HepG2 (cell line): ENCODE data around the gene COA4. TPM values are rescaled to one million over a fixed set of nuclear protein-coding genes. Genes with fewer than 3 reads are reported as not detected.

Experiments used
- ATAC-seq: fragments of 200-7000 bp; cut with Tn5 transposase; 3 replicates; pipeline ENCODE4 v1.9.1; 2020; ENCODE audit warnings: mild to moderate bottlenecking, moderate library complexity
- BruUV-seq: library from RNA; stranded (reverse); fragments of 400-500 nt; replicated peaks from 2 replicates; lab custom pipeline; 2021; lab: Mats Ljungman, UMichigan
- CTCF ChIA-PET: fragments of 300-600 bp; formaldehyde crosslinking; extraction: SDS; loops from one replicate; lab custom pipeline; 2021; ENCODE audit warnings: low total read pairs, inconsistent platforms, low intra/inter-chr PET ratio; lab: Yijun Ruan, JAX
- POLR2A ChIA-PET: fragments of 350-600 bp; sonication (Branson Sonifier 250); formaldehyde crosslinking; loops from one replicate; lab custom pipeline; 2020; ENCODE audit warnings: antibody characterized with exemption, inconsistent platforms; lab: Yijun Ruan, JAX
- DNase-seq: peaks from one replicate; pipeline ENCODE4 v3.0.0-alpha.2; 2015; ENCODE audit warnings: low spot score
- FAIRE-seq: peaks from 3 replicates; lab custom pipeline; 2011; peaks lifted over from hg19 to GRCh38; lab: Jason Lieb, UNC
- H2AFZ ChIP-seq: one replicate; pipeline ENCODE4 v1.6.1; 2011; ENCODE audit warnings: low read length, inconsistent platforms
- H3K27ac ChIP-seq: fragments of 300-600 bp; 3 replicates; pipeline ENCODE4 v1.8.0; 2011; ENCODE audit warnings: mixed run types, mild to moderate bottlenecking, mixed read lengths, low read length, inconsistent platforms; ENCODE audit not compliant: insufficient read depth; ENCODE audit errors: extremely low read length
- H3K27me3 ChIP-seq, 2 experiments: fragments of 200-600 bp in 1 of 2; 2 replicates in 1 of 2; 3 replicates in 1 of 2; pipeline versions ENCODE4 v1.6.0 to v1.8.0; 2011; ENCODE audit warnings: low read length in 2 of 2, mild to moderate bottlenecking in 2 of 2, moderate library complexity in 2 of 2, inconsistent platforms in 1 of 2; ENCODE audit not compliant: insufficient read depth in 2 of 2, control insufficient read depth in 1 of 2
- H3K36me3 ChIP-seq, 2 experiments: fragments of 200-600 bp in 1 of 2; replicated peaks in 1 of 2; 2 replicates in 1 of 2; 3 replicates in 1 of 2; pipeline versions ENCODE4 v1.5.1 to v1.8.0; 2011; ENCODE audit warnings: low read length in 2 of 2, inconsistent platforms in 1 of 2; ENCODE audit not compliant: insufficient read depth in 2 of 2, control insufficient read depth in 1 of 2
- H3K4me1 ChIP-seq: 2 replicates; pipeline ENCODE4 v1.5.1; 2012; ENCODE audit warnings: low read length, inconsistent platforms; ENCODE audit not compliant: insufficient read depth
- H3K4me2 ChIP-seq: 2 replicates; pipeline ENCODE4 v1.6.0; 2011; ENCODE audit warnings: low read depth, low read length, inconsistent platforms
- H3K4me3 ChIP-seq, 3 experiments: fragments of 200-600 bp in 1 of 3; sonication (generic), shearing (Covaris generic) in 1 of 3; replicated peaks in 1 of 3; 2 replicates each; pipeline ENCODE4 v1.5.1; 2011 to 2016; ENCODE audit warnings: low read length in 3 of 3, inconsistent platforms in 2 of 3, low read depth in 2 of 3, mild to moderate bottlenecking in 2 of 3, control low read depth in 1 of 3, mixed read lengths in 1 of 3; ENCODE audit not compliant: insufficient read depth in 1 of 3
- H3K79me2 ChIP-seq: one replicate; pipeline ENCODE4 v1.6.1; 2011; ENCODE audit warnings: low read length, inconsistent platforms; ENCODE audit not compliant: insufficient read depth
- H3K9ac ChIP-seq: 2 replicates; pipeline ENCODE4 v1.6.0; 2011; ENCODE audit warnings: mild to moderate bottlenecking, low read depth, low read length, inconsistent platforms; ENCODE audit not compliant: insufficient read depth
- H3K9me3 ChIP-seq: 2 replicates; pipeline ENCODE4 v1.5.1; 2012; ENCODE audit warnings: mild to moderate bottlenecking, low read length
- H4K20me1 ChIP-seq: 2 replicates; pipeline ENCODE4 v1.6.0; 2011; ENCODE audit warnings: inconsistent platforms, mild to moderate bottlenecking, low read length, moderate library complexity; ENCODE audit not compliant: insufficient read depth
- CREB1 ChIP-seq, 2 experiments: fragments of 450-650 bp in 1 of 2; IDR thresholded peaks; 2 replicates each; pipeline ENCODE4 v1.6.1; 2016 to 2017; ENCODE audit warnings: control low read depth in 1 of 2, mild to moderate bottlenecking in 1 of 2, missing compliant biosample characterization in 1 of 2, missing genetic modification characterization in 1 of 2
- FOSL2 ChIP-seq: sonication (generic); formaldehyde crosslinking; IDR thresholded peaks from 2 replicates; pipeline ENCODE4 v1.4.0; 2020; ENCODE audit warnings: missing genetic modification reagents
- FOXM1 ChIP-seq: sonication (generic); formaldehyde crosslinking; IDR thresholded peaks from 2 replicates; pipeline ENCODE4 v1.5.0; 2020; ENCODE audit warnings: missing genetic modification reagents
- HNF4A ChIP-seq: sonication (generic); formaldehyde crosslinking; IDR thresholded peaks from 2 replicates; pipeline ENCODE4 v1.4.0; 2020; ENCODE audit warnings: missing genetic modification reagents
- PRDM15 ChIP-seq: sonication (generic); formaldehyde crosslinking; IDR thresholded peaks from 2 replicates; pipeline ENCODE4 v1.4.0; 2020; ENCODE audit warnings: missing genetic modification reagents
- SP140L ChIP-seq: sonication (generic); formaldehyde crosslinking; IDR thresholded peaks from 2 replicates; pipeline ENCODE4 v1.4.0; 2020; ENCODE audit warnings: missing genetic modification reagents, borderline replicate concordance
- SSRP1 ChIP-seq: IDR thresholded peaks from 2 replicates; pipeline ENCODE4 v1.6.1; 2016; ENCODE audit warnings: control low read depth
- TBX3 ChIP-seq: fragments of 450-650 bp; IDR thresholded peaks from 2 replicates; pipeline ENCODE4 v1.6.1; 2017; ENCODE audit warnings: antibody characterized with exemption, mild to moderate bottlenecking, inconsistent platforms, borderline replicate concordance
- YY1 ChIP-seq: IDR thresholded peaks from 2 replicates; pipeline ENCODE4 v1.6.1; 2011; ENCODE audit warnings: low read length, low read depth, moderate library complexity, mild to moderate bottlenecking; ENCODE audit not compliant: insufficient read depth, insufficient replicate concordance
- ZNF264 ChIP-seq: sonication (generic); formaldehyde crosslinking; IDR thresholded peaks from 2 replicates; pipeline ENCODE4 v1.4.0; 2020; ENCODE audit warnings: missing genetic modification reagents
- WGBS: methylation state at CpG from one replicate; pipeline ENCODE4 v1.1.6; 2017; ENCODE audit warnings: low lambda C conversion rate; 5-methylcytosine and 5-hydroxymethylcytosine counted together
- in situ Hi-C: cut with HindIII; loops from 2 replicates; pipeline ENCODE4 v1.10.0; 2017; ENCODE audit warnings: low pct_unique_long_range_greater_than_20kb; ENCODE audit not compliant: extremely low pct_ligation_motif_present
- intact Hi-C: fragments of 100-400 bp; cut with micrococcal nuclease; formaldehyde crosslinking; loops from one replicate; pipeline ENCODE4 v1.10.0; 2022; ENCODE audit not compliant: unreplicated experiment
- polyA plus RNA-seq, 8 experiments: library from polyadenylated mRNA; depleted of rRNA in 3 of 8; stranded (reverse) in 7 of 8; unstranded in 1 of 8; fragments of >200 nt; fragmentation: Illumina TruSeq in 4 of 8; extraction: Trizol in 4 of 8; gene quantifications; 2 replicates each; pipeline versions ENCODE4 v1.2.1 to v1.2.3, GENCODE V29; 2011 to 2016; ENCODE audit warnings: low read depth in 4 of 8, missing spikeins in 1 of 8, mixed read lengths in 1 of 8; ENCODE audit not compliant: insufficient read depth in 1 of 8
- total RNA-seq, 5 experiments: library from RNA; depleted of rRNA; stranded (reverse); fragments of >200 nt; fragmentation: Illumina TruSeq; extraction: Trizol; gene quantifications; 2 replicates each; pipeline ENCODE4 v1.2.3, GENCODE V29; 2016; ENCODE audit warnings: low read depth in 1 of 5

COA4 gene
- total and polyA plus RNA-seq, 2 of the 13 experiments (the other 11 are each of a cell fraction or from before 2014, with no cell fraction given) = 107 to 109 TPM

- FAIRE-seq (no peak), DNase-seq (peak; percentile 52), ATAC-seq (peak; percentile 45)
- Histone ChIP-seq H3K4me3 (no peak overlapping the region), H3K27me3 (no peaks in the 10 kb centered on the region), H3K9me3 (no peaks in the 10 kb centered on the region), H4K20me1 (no peaks in the 10 kb centered on the region), H3K36me3 (peaks cover 6 to 25% of the 10 kb centered on the region in 2 experiments; a peak in 4 of 5 replicates), H3K9ac (no peak overlapping the region), H3K79me2 (no peaks in the 10 kb centered on the region), H2AFZ (no peak overlapping the region), H3K27ac (peak overlapping the region; percentile 25), H3K4me2 (no peak overlapping the region), H3K4me1 (peaks cover 39% of the 10 kb centered on the region)
- POLR2A ChIA-PET = interaction anchor here (0.6 to 1.7 kb wide), 8 partner anchors 9 to 97 kb away, joined by 3 to 8 read pairs (median 4); partner anchors contain the start of genes COA4, MRPL48 and PAAF1
- no TSS peak for BruUV-seq
- intact Hi-C loops (no loop called here), in situ Hi-C loops (no loop called here)
- TF ChIP-seq FOSL2 (CRISPR knock-in tag) (peak; percentile 65), SP140L (no peak), YY1 (no peak), TBX3 (peak; percentile 37; the same call in 1 of the 2 replicates), SSRP1 (CRISPR knock-in tag) (0 out of 2 replicates have a peak, but pooled peaks have one; percentile 24), ZNF264 (no peak)
- CTCF ChIA-PET = no interaction called here
- 75% methylated on average over 2 of the region's 2 CpGs for WGBS
These were observed 10.1 kb downstream of the COA4 start for GRCh38 chr11:73866586-73866996.

- CTCF ChIA-PET = no interaction called here
- Histone ChIP-seq H3K4me1 (peaks cover 39% of the 10 kb centered on the region), H3K9ac (no peak overlapping the region), H3K4me3 (no peak overlapping the region), H3K27ac (peak overlapping the region; percentile 25), H2AFZ (no peak overlapping the region), H3K27me3 (no peaks in the 10 kb centered on the region)
- intact Hi-C loops = no loop called here
- POLR2A ChIA-PET = interaction anchor here (0.6 to 1.7 kb wide), 8 partner anchors 9 to 96 kb away, joined by 3 to 8 read pairs (median 4); partner anchors contain the start of genes COA4, MRPL48 and PAAF1
- 94% methylated on average over 5 of the region's 5 CpGs for WGBS
- ATAC-seq = peak; percentile 35
- TF ChIP-seq FOXM1 (CRISPR knock-in tag) (no peak), CREB1 (IDR thresholded peaks at IDR 0.05) (no peak), CREB1 (CRISPR knock-in tag; IDR thresholded peaks at IDR 0.05) (0 out of 2 replicates have a peak, but pooled peaks have one; percentile 13), PRDM15 (CRISPR knock-in tag) (peak; percentile 67; the same call in 1 of the 2 replicates), HNF4A (CRISPR knock-in tag) (0 out of 2 replicates have a peak, but pooled peaks have one; percentile 11)
- TF ChIP-seq, all 625 proteins: peak for 3
- FAIRE-seq (no peak), DNase-seq (no peak)
- Histone ChIP-seq H3K79me2 (no peaks in the 10 kb centered on the region), H3K36me3 (peaks cover 7 to 27% of the 10 kb centered on the region in 2 experiments; a peak in 4 of 5 replicates), H3K4me2 (no peak overlapping the region), H3K9me3 (no peaks in the 10 kb centered on the region), H4K20me1 (no peaks in the 10 kb centered on the region)
- in situ Hi-C loops = no loop called here
- BruUV-seq = no TSS peak
These were observed 10.5 kb downstream of the COA4 start for GRCh38 chr11:73866095-73866579.
